OCI-LY7 (cell line): ENCODE data around the gene ZMYND8. TPM values are rescaled to one million over a fixed set of nuclear protein-coding genes. Genes with fewer than 3 reads are reported as not detected.

Source experiments
- BruUV-seq: library from RNA; stranded (reverse); fragments of 400-500 nt; replicated peaks from 2 replicates; lab custom pipeline; 2021; lab: Mats Ljungman, UMichigan
- CTCF ChIA-PET: fragments of 300-600 bp; sonication (Branson Sonifier 250); formaldehyde crosslinking; loops from one replicate; lab custom pipeline; 2022; ENCODE audit warnings: antibody characterized with exemption; ENCODE audit not compliant: unreplicated experiment; lab: Charles Lee
- POLR2A ChIA-PET: fragments of 300-600 bp; sonication (Branson Sonifier 250); formaldehyde crosslinking; loops from one replicate; lab custom pipeline; 2022; ENCODE audit warnings: antibody characterized with exemption; lab: Charles Lee
- DNase-seq: peaks from one replicate; pipeline ENCODE4 v3.0.0-alpha.2; 2015; ENCODE audit warnings: low spot score
- H2AFZ ChIP-seq: fragments of 200-600 bp; sonication (generic), shearing (Covaris generic); 2 replicates; pipeline ENCODE4 v1.6.1; 2014; ENCODE audit warnings: mild to moderate bottlenecking, antibody characterized with exemption, low read length, moderate library complexity
- H3K27ac ChIP-seq: fragments of 200-600 bp; sonication (generic); 2 replicates; pipeline ENCODE4 v1.5.1; 2014; ENCODE audit warnings: mixed run types, low read depth, mild to moderate bottlenecking, moderate library complexity, low read length, inconsistent platforms; ENCODE audit not compliant: poor library complexity, severe bottlenecking
- H3K36me3 ChIP-seq: fragments of 200-600 bp; sonication (generic); 2 replicates; pipeline ENCODE4 v1.6.1; 2014; ENCODE audit warnings: mild to moderate bottlenecking, antibody characterized with exemption, low read length, moderate library complexity, mixed read lengths; ENCODE audit not compliant: insufficient read depth
- H3K4me1 ChIP-seq: fragments of 200-600 bp; sonication (generic); 2 replicates; pipeline ENCODE4 v1.5.1; 2014; ENCODE audit warnings: mild to moderate bottlenecking, low read length; ENCODE audit not compliant: insufficient read depth, poor library complexity, severe bottlenecking
- H3K4me2 ChIP-seq: fragments of 200-600 bp; sonication (generic); 2 replicates; pipeline ENCODE4 v1.6.1; 2014; ENCODE audit warnings: mild to moderate bottlenecking, low read length
- H3K4me3 ChIP-seq: fragments of 200-600 bp; sonication (generic); 2 replicates; pipeline ENCODE4 v1.5.1; 2014; ENCODE audit warnings: mild to moderate bottlenecking, low read depth, low read length; ENCODE audit not compliant: poor library complexity, severe bottlenecking
- H3K79me2 ChIP-seq: fragments of 200-600 bp; sonication (generic); 2 replicates; pipeline ENCODE4 v1.6.1; 2016; ENCODE audit warnings: low read depth, mild to moderate bottlenecking, low read length, moderate library complexity, mixed read lengths; ENCODE audit not compliant: insufficient read depth
- H3K9me2 ChIP-seq: fragments of 200-600 bp; sonication (generic); 2 replicates; pipeline ENCODE4 v1.6.1; 2016; ENCODE audit warnings: mild to moderate bottlenecking, low read length, mixed read lengths; ENCODE audit not compliant: insufficient read depth
- H3K9me3 ChIP-seq: fragments of 200-600 bp; sonication (generic); 2 replicates; pipeline ENCODE4 v1.6.1; 2014; ENCODE audit warnings: mild to moderate bottlenecking, mixed run types, low read length, mixed read lengths
- H4K20me1 ChIP-seq: fragments of 200-600 bp; sonication (generic); 2 replicates; pipeline ENCODE4 v1.6.1; 2014; ENCODE audit warnings: mild to moderate bottlenecking, antibody characterized with exemption, low read length, moderate library complexity, mixed read lengths; ENCODE audit not compliant: insufficient read depth
- CTCF ChIP-seq: fragments of 200-600 bp; sonication (generic); conservative IDR thresholded peaks from 2 replicates; pipeline ENCODE4 v1.5.1; 2014; ENCODE audit warnings: mild to moderate bottlenecking, antibody characterized with exemption, low read length, moderate library complexity, mixed read lengths
- EZH2phosphoT487 ChIP-seq: fragments of 200-600 bp; sonication (generic); IDR thresholded peaks from 2 replicates; pipeline ENCODE4 v1.6.1; 2018; ENCODE audit warnings: low read depth, borderline replicate concordance, mild to moderate bottlenecking, mixed run types, antibody characterized with exemption, low read length, moderate library complexity, mixed read lengths
- intact Hi-C: fragments of 100-400 bp; cut with micrococcal nuclease; formaldehyde crosslinking; loops from one replicate; pipeline ENCODE4 v1.10.0; 2022; ENCODE audit not compliant: unreplicated experiment
- total RNA-seq, 2 experiments: library from RNA; depleted of rRNA in 1 of 2; stranded (reverse); fragments of >200 nt in 1 of 2; shearing (Covaris generic) in 1 of 2; gene quantifications; 2 replicates each; pipeline ENCODE4 v1.2.3, GENCODE V29; 2014 to 2022

ZMYND8 gene
- total RNA-seq, 2 experiments from 2014 or later, result 30.4 to 69.1 TPM

DNA sequence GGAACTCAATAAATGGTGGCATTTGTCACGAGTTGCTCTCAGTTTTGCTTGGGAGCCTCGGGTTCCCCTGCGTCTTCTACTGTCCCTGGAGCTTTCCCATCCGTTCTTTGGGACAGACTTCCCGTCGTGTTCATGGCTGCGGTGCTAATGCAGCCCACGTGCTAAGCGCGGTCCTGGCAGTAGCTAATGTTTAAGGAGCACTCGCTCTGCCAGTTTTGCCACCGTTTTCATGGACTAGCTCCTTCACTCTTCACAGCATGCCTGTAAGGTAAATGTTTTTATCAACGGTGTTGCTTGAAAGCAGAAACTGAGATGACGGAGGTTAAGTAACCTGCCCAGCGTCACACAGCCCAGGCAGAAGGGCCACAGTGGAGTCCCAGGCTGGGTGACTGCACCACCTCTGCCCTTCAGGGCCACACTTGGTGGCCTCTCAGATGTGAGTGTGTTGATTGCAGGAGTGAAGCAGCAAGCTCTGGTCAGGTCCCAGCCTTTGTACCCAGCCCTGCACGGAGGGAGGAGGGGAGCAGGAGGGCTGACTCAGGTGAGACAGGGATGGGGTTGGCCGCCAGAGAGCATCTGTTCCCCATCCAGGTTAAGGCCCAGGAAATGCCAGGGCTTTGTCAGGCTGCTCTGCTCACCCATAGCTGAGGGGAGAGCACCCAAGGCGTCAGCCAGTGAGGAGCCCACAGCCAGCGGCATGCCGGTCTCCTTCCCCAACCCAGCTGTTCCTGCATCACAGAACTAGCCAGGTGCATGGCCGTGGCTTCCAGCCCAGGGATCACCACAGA, 181.8 kb downstream of the ZMYND8 start:
- Histone ChIP-seq H3K4me2 (no peak overlapping the region), H3K4me3 (no peak overlapping the region), H3K36me3 (no peaks in the 10 kb centered on the region), H3K27ac (no peak overlapping the region), H2AFZ (no peak overlapping the region), H3K9me3 (no peaks in the 10 kb centered on the region), H3K9me2 (no peaks in the 10 kb centered on the region), H3K4me1 (no peaks in the 10 kb centered on the region), H3K79me2 (no peaks in the 10 kb centered on the region), H4K20me1 (no peaks in the 10 kb centered on the region)
- intact Hi-C loops, result no loop called here
- DNase-seq, result no peak
- BruUV-seq, result no TSS peak
- POLR2A ChIA-PET, result no interaction called here
- no peak for TF ChIP-seq CTCF
- no peak for TF ChIP-seq EZH2phosphoT487
- CTCF ChIA-PET, result interaction anchor here (0.9 kb wide), 1 partner anchor 487 kb away, joined by 3 read pairs; no protein-coding TSS in a partner anchor

- no peaks in the 10 kb centered on the region for H3K36me3 ChIP-seq
- intact Hi-C loops, result no loop called here
- H3K4me1 ChIP-seq, result no peaks in the 10 kb centered on the region
- no peaks in the 10 kb centered on the region for H3K9me3 ChIP-seq
- DNase-seq, result no peak
- CTCF ChIA-PET, result no interaction called here
- H4K20me1 ChIP-seq, result no peaks in the 10 kb centered on the region
- H3K4me3 ChIP-seq, result no peak overlapping the region
- H3K79me2 ChIP-seq, result no peaks in the 10 kb centered on the region
- no peak overlapping the region for H3K4me2 ChIP-seq
- POLR2A ChIA-PET, result interaction anchor here (0.6 kb wide), 1 partner anchor 210 kb away, joined by 4 read pairs; no protein-coding TSS in a partner anchor
- BruUV-seq, result no TSS peak
- TF ChIP-seq CTCF, result peak; percentile 37; the same call in 1 of the 2 replicates
- no peak for TF ChIP-seq EZH2phosphoT487
- no peaks in the 10 kb centered on the region for H3K9me2 ChIP-seq
- H2AFZ ChIP-seq, result no peak overlapping the region
- H3K27ac ChIP-seq, result no peak overlapping the region
Measured at GRCh38 chr20:47173596-47174216, 182.8 kb downstream of the ZMYND8 start.
